HG02763 (cell line): ENCODE measurements around the gene ZCCHC14.
"Not testable (repeated sequence)": the region's sequence is repeated elsewhere in the genome, so short reads cannot be mapped to it uniquely, and the experiment has no call there.

ENCODE experiments used
- ATAC-seq: cut with Tn5 transposase; IDR thresholded peaks from one replicate; pipeline ENCODE4 v1.9.1; 2021; ENCODE audit warnings: mild to moderate bottlenecking, moderate library complexity; ENCODE audit not compliant: unreplicated experiment

Gene ZCCHC14

GRCh38 chr16:87412996-87413421, 79.8 kb downstream of the ZCCHC14 start:
- ATAC-seq, result no peak

- no peak for ATAC-seq
Observed at GRCh38 chr16:87412371-87412995, 80.3 kb downstream of the ZCCHC14 start.

GRCh38 chr16:87411375-87412271, 81.2 kb downstream of the ZCCHC14 start:
- no peak for ATAC-seq

GRCh38 chr16:87410968-87411367, 81.9 kb downstream of the ZCCHC14 start:
- no peak for ATAC-seq

GRCh38 chr16:87410530-87410929, 82.3 kb downstream of the ZCCHC14 start:
- no peak for ATAC-seq

GRCh38 chr16:87409781-87410180, 83.0 kb downstream of the ZCCHC14 start:
- no peak for ATAC-seq

GRCh38 chr16:87409153-87409552, 83.7 kb downstream of the ZCCHC14 start:
- ATAC-seq, result no peak

GRCh38 chr16:87407511-87408112, 85.2 kb downstream of the ZCCHC14 start:
- ATAC-seq, result no peak

- ATAC-seq, result no peak
Observed at GRCh38 chr16:87406495-87407088, 86.2 kb downstream of the ZCCHC14 start.

GRCh38 chr16:87404764-87405625, 87.8 kb downstream of the ZCCHC14 start:
- no peak for ATAC-seq

GRCh38 chr16:87395181-87395842, 97.5 kb downstream of the ZCCHC14 start:
- ATAC-seq, result no peak

GRCh38 chr16:87393680-87394055, 99.2 kb downstream of the ZCCHC14 start:
- no peak for ATAC-seq

- no peak for ATAC-seq
Observed at GRCh38 chr16:87392821-87393679, 99.8 kb downstream of the ZCCHC14 start.

- ATAC-seq, result peak; percentile 70
Observed at GRCh38 chr16:87391950-87392820, 100.6 kb downstream of the ZCCHC14 start, which contains the start of gene MAP1LC3B. Gene MAP1LC3B, plus strand, starts transcription at chr16:87392336. Its CDS starts 92 bp downstream, at chr16:87392428.

GRCh38 chr16:87391324-87391949, 101.4 kb downstream of the ZCCHC14 start:
- ATAC-seq, result no peak

- no peak for ATAC-seq
Observed at GRCh38 chr16:87390641-87391323, 102.0 kb downstream of the ZCCHC14 start.

GRCh38 chr16:87389914-87390313, 102.9 kb downstream of the ZCCHC14 start:
- not testable (repeated sequence) for ATAC-seq
